H1 (cell line): ENCODE data around the gene GBX1. TPM values are rescaled to one million over a fixed set of nuclear protein-coding genes. Genes with fewer than 3 reads are reported as not detected.

Experiments used
- CTCF ChIA-PET: fragments of 300-600 bp; sonication (Branson Sonifier 250); formaldehyde crosslinking; loops from one replicate; lab custom pipeline; 2021; ENCODE audit not compliant: partially characterized antibody; lab: Charles Lee
- POLR2A ChIA-PET: fragments of 300-600 bp; sonication (Branson Sonifier 250); formaldehyde crosslinking; loops from one replicate; lab custom pipeline; 2021; ENCODE audit warnings: inconsistent platforms; ENCODE audit not compliant: partially characterized antibody; lab: Charles Lee
- DNase-seq, 2 experiments: peaks; one replicate each; pipeline versions ENCODE4 v3.0.0 to v3.0.0-alpha.2; 2010 to 2022; ENCODE audit warnings: low spot score in 2 of 2, low read depth in 1 of 2, mixed read lengths in 1 of 2
- FAIRE-seq: peaks from 2 replicates; lab custom pipeline; 2011; peaks lifted over from hg19 to GRCh38; lab: Jason Lieb, UNC
- H2AFZ ChIP-seq: 2 replicates; pipeline ENCODE4 v1.8.1; 2012; ENCODE audit warnings: low read length, inconsistent platforms
- H2AK5ac ChIP-seq: 2 replicates; pipeline ENCODE4 v1.6.1; 2013; ENCODE audit warnings: low read depth, low read length
- H2BK120ac ChIP-seq: replicated peaks from 2 replicates; pipeline ENCODE3; 2013; ENCODE audit warnings: low read depth, low read length, inconsistent platforms
- H2BK12ac ChIP-seq: 2 replicates; pipeline ENCODE4 v1.6.1; 2013; ENCODE audit warnings: low read depth, low read length
- H2BK15ac ChIP-seq: 2 replicates; pipeline ENCODE4 v1.6.1; 2013; ENCODE audit warnings: low read length
- H2BK20ac ChIP-seq: 2 replicates; pipeline ENCODE4 v1.6.1; 2013; ENCODE audit warnings: low read length
- H2BK5ac ChIP-seq: 2 replicates; pipeline ENCODE4 v1.6.1; 2013; ENCODE audit warnings: low read depth, low read length
- H3K14ac ChIP-seq: 2 replicates; pipeline ENCODE4 v1.6.1; 2013; ENCODE audit warnings: inconsistent platforms; ENCODE audit not compliant: insufficient read length
- H3K18ac ChIP-seq: 2 replicates; pipeline ENCODE4 v1.6.1; 2013; ENCODE audit warnings: low read length; ENCODE audit errors: extremely low read depth
- H3K23ac ChIP-seq: 2 replicates; pipeline ENCODE4 v1.6.1; 2013; ENCODE audit warnings: inconsistent platforms; ENCODE audit not compliant: insufficient read length
- H3K23me2 ChIP-seq: 2 replicates; pipeline ENCODE4 v1.6.1; 2013; ENCODE audit warnings: low read depth, low read length
- H3K27ac ChIP-seq: 2 replicates; pipeline ENCODE4 v1.6.1; 2011; ENCODE audit warnings: low read depth, low read length, inconsistent platforms
- H3K27me3 ChIP-seq, 4 experiments: replicated peaks in 1 of 4; 1 replicate in 1 of 4; 2 replicates in 3 of 4; pipeline versions ENCODE4 v1.6.1 to v1.8.1; 2011 to 2013; ENCODE audit warnings: low read length in 3 of 4, mild to moderate bottlenecking in 3 of 4, inconsistent platforms in 2 of 4, mixed read lengths in 2 of 4, moderate library complexity in 1 of 4; ENCODE audit not compliant: control insufficient read depth in 3 of 4, insufficient read depth in 3 of 4; ENCODE audit errors: extremely low read depth in 1 of 4
- H3K36me3 ChIP-seq, 4 experiments: 2 replicates each; pipeline versions ENCODE4 v1.6.1 to v1.8.1; 2011 to 2013; ENCODE audit warnings: mild to moderate bottlenecking in 4 of 4, low read length in 3 of 4, moderate library complexity in 2 of 4, control low read depth in 1 of 4, inconsistent platforms in 1 of 4; ENCODE audit not compliant: insufficient read depth in 4 of 4, control insufficient read depth in 2 of 4
- H3K4ac ChIP-seq: replicated peaks from 2 replicates; pipeline ENCODE3; 2013; ENCODE audit warnings: low read length, low read depth, mixed read lengths, inconsistent platforms; ENCODE audit not compliant: insufficient read length
- H3K4me1 ChIP-seq, 4 experiments: replicated peaks in 1 of 4; 1 replicate in 1 of 4; 2 replicates in 3 of 4; pipeline versions ENCODE4 v1.6.1 to v1.8.1; 2011 to 2013; ENCODE audit warnings: low read length in 3 of 4, inconsistent platforms in 2 of 4, mixed read lengths in 1 of 4; ENCODE audit not compliant: insufficient read depth in 4 of 4, control insufficient read depth in 3 of 4
- H3K4me2 ChIP-seq, 2 experiments: 2 replicates each; pipeline versions ENCODE4 v1.6.1 to v1.8.1; 2011 to 2013; ENCODE audit warnings: low read depth in 2 of 2, low read length in 2 of 2, control low read depth in 1 of 2, inconsistent platforms in 1 of 2, mild to moderate bottlenecking in 1 of 2; ENCODE audit not compliant: insufficient read depth in 1 of 2
- H3K4me3 ChIP-seq, 4 experiments: fragments of 200-600, 300-600 bp in 1 of 4; sonication (generic), shearing (Covaris generic), sonication (Bioruptor Twin) in 1 of 4; 2 replicates each; pipeline versions ENCODE4 v1.5.1 to v1.8.1; 2011 to 2016; ENCODE audit warnings: low read length in 4 of 4, low read depth in 3 of 4, control low read depth in 2 of 4, inconsistent platforms in 2 of 4, mild to moderate bottlenecking in 2 of 4, mixed read lengths in 1 of 4, moderate library complexity in 1 of 4; ENCODE audit not compliant: insufficient read depth in 2 of 4; ENCODE audit errors: extremely low read depth in 1 of 4
- H3K56ac ChIP-seq: replicated peaks from 2 replicates; pipeline ENCODE3; 2013; ENCODE audit warnings: low read depth, mild to moderate bottlenecking, mixed read lengths, low read length, inconsistent platforms; ENCODE audit not compliant: insufficient read length
- H3K79me1 ChIP-seq: 2 replicates; pipeline ENCODE4 v1.6.1; 2013; ENCODE audit warnings: low read depth, low read length, control low read depth
- H3K79me2 ChIP-seq, 2 experiments: 2 replicates each; pipeline versions ENCODE4 v1.6.1 to v1.8.1; 2012 to 2013; ENCODE audit warnings: low read length in 2 of 2, mild to moderate bottlenecking in 2 of 2, inconsistent platforms in 1 of 2; ENCODE audit not compliant: insufficient read depth in 2 of 2, control insufficient read depth in 1 of 2
- H3K9ac ChIP-seq, 4 experiments: replicated peaks in 1 of 4; 1 replicate in 1 of 4; 2 replicates in 3 of 4; pipeline versions ENCODE4 v1.6.1 to v1.8.1; 2011 to 2013; ENCODE audit warnings: low read depth in 3 of 4, low read length in 3 of 4, control low read depth in 2 of 4, mild to moderate bottlenecking in 2 of 4, moderate library complexity in 2 of 4, inconsistent platforms in 1 of 4; ENCODE audit errors: extremely low read depth in 1 of 4
- H3K9me3 ChIP-seq, 2 experiments: 2 replicates each; pipeline versions ENCODE4 v1.6.1 to v1.8.1; 2012 to 2013; ENCODE audit warnings: mild to moderate bottlenecking in 2 of 2, moderate library complexity in 2 of 2, control low read depth in 1 of 2, inconsistent platforms in 1 of 2, low read depth in 1 of 2, low read length in 1 of 2, mixed read lengths in 1 of 2; ENCODE audit not compliant: insufficient read depth in 2 of 2
- H4K20me1 ChIP-seq, 2 experiments: replicated peaks in 1 of 2; 2 replicates each; pipeline versions ENCODE3 to v1.8.1; 2011 to 2013; ENCODE audit warnings: inconsistent platforms in 2 of 2, low read length in 2 of 2, mild to moderate bottlenecking in 1 of 2; ENCODE audit not compliant: insufficient read depth in 2 of 2, control insufficient read depth in 1 of 2
- H4K5ac ChIP-seq: 2 replicates; pipeline ENCODE4 v1.6.1; 2013; ENCODE audit warnings: low read length, low read depth, mixed read lengths, inconsistent platforms; ENCODE audit not compliant: insufficient read length
- H4K8ac ChIP-seq: 2 replicates; pipeline ENCODE4 v1.8.0; 2013; ENCODE audit warnings: mild to moderate bottlenecking, moderate library complexity, low read length, inconsistent platforms; ENCODE audit not compliant: insufficient read depth; ENCODE audit errors: extremely low read depth
- H4K91ac ChIP-seq: replicated peaks from 2 replicates; pipeline ENCODE3; 2013; ENCODE audit warnings: low read length, mixed read lengths, inconsistent platforms; ENCODE audit not compliant: insufficient read length
- BRCA1 ChIP-seq: IDR thresholded peaks from 2 replicates; pipeline ENCODE4 v1.6.1; 2012; ENCODE audit warnings: low read depth, low read length, improper control_type of control experiment
- CEBPB ChIP-seq: IDR thresholded peaks from 2 replicates; pipeline ENCODE4 v1.6.1; 2012; ENCODE audit warnings: low read depth, low read length
- E2F6 ChIP-seq: IDR thresholded peaks from 2 replicates; pipeline ENCODE4 v1.6.1; 2012; ENCODE audit warnings: inconsistent platforms
- EZH2 ChIP-seq: fragments of 200-600 bp; sonication (generic); IDR thresholded peaks from 2 replicates; pipeline ENCODE4 v1.7.1; 2012; ENCODE audit warnings: low read depth, mild to moderate bottlenecking, moderate library complexity, low read length, inconsistent platforms; ENCODE audit not compliant: severe bottlenecking
- FOSL1 ChIP-seq: IDR thresholded peaks from 2 replicates; pipeline ENCODE4 v1.6.1; 2011; ENCODE audit warnings: mild to moderate bottlenecking, low read depth, low read length, moderate library complexity; ENCODE audit not compliant: insufficient read depth
- POU5F1 ChIP-seq: IDR thresholded peaks from 2 replicates; pipeline ENCODE4 v1.6.1; 2011; ENCODE audit warnings: low read depth, mild to moderate bottlenecking, low read length, moderate library complexity
- WGBS, 2 experiments: shearing (Covaris generic) in 1 of 2; methylation state at CpG; one replicate each; pipeline versions ENCODE4 v1.1.6 to v1.1.7; 2013 to 2015; ENCODE audit warnings: low lambda C conversion rate in 2 of 2, mixed read lengths in 2 of 2, inconsistent platforms in 1 of 2, low coverage in 1 of 2, missing lambda C conversion rate in 1 of 2; ENCODE audit not compliant: insufficient replicate concordance in 2 of 2, insufficient coverage in 1 of 2, insufficient read length in 1 of 2; ENCODE audit errors: extremely low coverage in 1 of 2, missing lambda C conversion rate in 1 of 2; 5-methylcytosine and 5-hydroxymethylcytosine counted together
- polyA plus RNA-seq, 7 experiments: library from polyadenylated mRNA; depleted of rRNA in 3 of 7; stranded (reverse) in 5 of 7; unstranded in 2 of 7; fragments of >200 nt in 5 of 7; fragments of 200-250 nt in 2 of 7; gene quantifications; 1 replicate in 5 of 7; 2 replicates in 1 of 7; 4 replicates in 1 of 7; pipeline versions ENCODE4 v1.2.1 to v1.2.3, GENCODE V29; 2011 to 2013; ENCODE audit warnings: missing spikeins in 2 of 7, mixed read lengths in 2 of 7
- total RNA-seq: library from RNA; stranded (reverse); fragmentation: NEBNext Ultra II Directional; extraction: Animal tissue kit (Norgen Biotek cat#: 25700); gene quantifications from 2 replicates; pipeline ENCODE4 v1.2.1, GENCODE V29; 2021

Gene GBX1
- total and polyA plus RNA-seq, 2 of the 8 experiments (the other 6 are each of a cell fraction or from before 2014, with no cell fraction given): not detected

GRCh38 chr7:151119055-151119415 is 48.5 kb downstream of the GBX1 start:
- Histone ChIP-seq H3K23ac (no peak overlapping the region), H3K27me3 (peaks cover 0 to 13% (median 8%) of the 10 kb centered on the region in 4 experiments; a peak in 3 of 7 replicates), H3K23me2 (peaks cover 2% of the 10 kb centered on the region; the same call in 1 of the 2 replicates), H3K4me3 (no peak overlapping the region), H3K9ac (no peak overlapping the region), H3K79me1 (peaks cover 2% of the 10 kb centered on the region), H3K14ac (no peak overlapping the region), H2AK5ac (no peak overlapping the region), H3K18ac (no peak overlapping the region), H3K79me2 (peaks cover 0 to 6% of the 10 kb centered on the region in 2 experiments; a peak in 1 of 4 replicates), H3K9me3 (no peaks in the 10 kb centered on the region), H4K5ac (no peak overlapping the region), H2AFZ (no peak overlapping the region), H4K8ac (no peak overlapping the region), H2BK5ac (no peak overlapping the region), H4K20me1 (peaks cover 27 to 40% of the 10 kb centered on the region in 2 experiments), H2BK20ac (no peak overlapping the region)
- FAIRE-seq (no peak), DNase-seq (no peak)
- 97% methylated on average over 13 of the region's 13 CpGs; no CpG with 5 or more reads in 1 of the 2 experiments for WGBS, 2 experiments
- POLR2A ChIA-PET: no interaction called here
- CTCF ChIA-PET: interaction anchor here (0.6 to 22.4 kb wide), 9 partner anchors 7 to 125 kb away, joined by 3 to 448 read pairs (median 7); partner anchors contain the start of genes AGAP3 and TMUB1
- no peak for TF ChIP-seq POU5F1
- TF ChIP-seq BRCA1: no peak
- no peak for TF ChIP-seq CEBPB
- no peak for TF ChIP-seq FOSL1
- no peak for TF ChIP-seq E2F6
- TF ChIP-seq EZH2: no peak
- TF ChIP-seq, all 59 proteins: peak for 0
- Histone ChIP-seq H3K4me1 (peaks cover 0 to 18% (median 7%) of the 10 kb centered on the region in 4 experiments; a peak in 6 of 7 replicates), H3K56ac (no peak overlapping the region), H3K4me2 (no peak overlapping the region), H3K36me3 (peaks cover 0 to 30% (median 4%) of the 10 kb centered on the region in 4 experiments; a peak in 3 of 8 replicates), H4K91ac (no peak overlapping the region), H3K4ac (no peak overlapping the region), H3K27ac (no peak overlapping the region), H2BK120ac (no peak overlapping the region), H2BK15ac (no peak overlapping the region), H2BK12ac (no peak overlapping the region)
